Vagina (tissue), 2 donors: ENCODE results near the gene RPL19. TPM values are rescaled to one million over a fixed set of nuclear protein-coding genes. Genes with fewer than 3 reads are reported as not detected.

Experiments used
- DNase-seq, 2 donors: peaks; one replicate each; pipeline ENCODE4 v3.0.0-alpha.2; 2017; ENCODE audit errors: extremely low spot score in 2 of 2
- H3K27ac ChIP-seq: fragments of 200-600 bp; sonication (generic); one replicate; pipeline ENCODE4 v1.5.1; 2019
- H3K27me3 ChIP-seq: fragments of 200-600 bp; sonication (generic); one replicate; pipeline ENCODE4 v1.5.1; 2019
- H3K36me3 ChIP-seq, 2 donors: fragments of 200-600 bp; sonication (generic); one replicate each; pipeline ENCODE4 v1.5.1; 2017 to 2019
- H3K4me1 ChIP-seq: fragments of 200-600 bp; sonication (generic); one replicate; pipeline ENCODE4 v1.5.1; 2019
- H3K4me3 ChIP-seq, 2 donors: fragments of 200-600 bp; sonication (generic); 1 replicate in 1 of 2; 2 replicates in 1 of 2; pipeline ENCODE4 v1.5.1; 2016 to 2019
- H3K9me3 ChIP-seq: fragments of 200-600 bp; sonication (generic); one replicate; pipeline ENCODE4 v1.5.1; 2019
- POLR2A ChIP-seq, 2 donors: fragments of 450-650 bp; IDR thresholded peaks; one replicate each; pipeline ENCODE4 v1.6.1; 2017; ENCODE audit warnings: antibody characterized with exemption in 2 of 2, mild to moderate bottlenecking in 2 of 2, moderate library complexity in 2 of 2
- POLR2AphosphoS5 ChIP-seq, 2 donors: sonication (generic); formaldehyde crosslinking; IDR thresholded peaks; one replicate each; pipeline ENCODE4 v1.9.0; 2017; ENCODE audit warnings: antibody characterized with exemption in 2 of 2, mild to moderate bottlenecking in 2 of 2, low read depth in 1 of 2; ENCODE audit not compliant: insufficient read depth in 1 of 2
- intact Hi-C: fragments of 100-400 bp; cut with DNase I; formaldehyde crosslinking; loops from one replicate; pipeline ENCODE4 v1.15.1; 2023
- total RNA-seq: library from RNA; depleted of rRNA; stranded (reverse); fragments of >200 nt; gene quantifications from one replicate; pipeline ENCODE4 v1.2.3, GENCODE V29; 2016
- TF ChIP-seq, protein P1 (sequence below), 3 experiments: fragments of 450-650 bp in 2 of 3; fragments of 200-600 bp in 1 of 3; sonication (generic) in 1 of 3; IDR thresholded peaks; one replicate each; pipeline ENCODE4 v1.5.1; 2017 to 2019; ENCODE audit warnings: antibody characterized with exemption in 3 of 3, mild to moderate bottlenecking in 2 of 3, moderate library complexity in 2 of 3

Gene RPL19
- total RNA-seq, 1 donor from 2014 or later = 2,758 TPM

DNA sequence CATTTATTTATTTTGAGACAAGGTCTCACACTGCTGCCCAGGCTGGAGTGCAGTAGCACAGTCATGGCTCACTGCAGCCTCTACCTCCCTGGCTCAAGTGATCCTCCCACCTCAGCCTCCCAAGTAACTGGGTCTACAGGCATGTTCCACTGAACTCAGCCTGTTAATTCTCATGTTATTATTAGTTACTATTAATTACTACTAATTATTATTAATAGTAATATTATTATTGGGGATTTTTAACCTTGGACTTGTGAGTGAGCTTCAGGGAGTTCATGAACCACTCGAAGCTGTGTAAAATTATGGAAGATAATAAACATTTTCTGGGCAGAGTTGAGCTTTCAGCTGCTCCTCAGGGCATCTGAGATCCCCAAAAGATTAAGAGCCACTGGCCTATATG, 30.3 kb downstream of the RPL19 start:
- no peak overlapping the region for H3K4me3 ChIP-seq
- H3K36me3 ChIP-seq = no peaks in the 10 kb centered on the region
- no peak for DNase-seq
- intact Hi-C loops = no loop called here
- no peaks in the 10 kb centered on the region for H3K9me3 ChIP-seq
- H3K27ac ChIP-seq = no peak overlapping the region
- H3K4me1 ChIP-seq = peaks cover 25% of the 10 kb centered on the region
- no peak for TF ChIP-seq POLR2AphosphoS5 (IDR thresholded peaks at IDR 0.05; ENCODE audit: insufficient read depth in 1 of 2, low read depth in 1 of 2)
- no peak for TF ChIP-seq POLR2A (IDR thresholded peaks at IDR 0.05)
- TF ChIP-seq, protein P1, sequence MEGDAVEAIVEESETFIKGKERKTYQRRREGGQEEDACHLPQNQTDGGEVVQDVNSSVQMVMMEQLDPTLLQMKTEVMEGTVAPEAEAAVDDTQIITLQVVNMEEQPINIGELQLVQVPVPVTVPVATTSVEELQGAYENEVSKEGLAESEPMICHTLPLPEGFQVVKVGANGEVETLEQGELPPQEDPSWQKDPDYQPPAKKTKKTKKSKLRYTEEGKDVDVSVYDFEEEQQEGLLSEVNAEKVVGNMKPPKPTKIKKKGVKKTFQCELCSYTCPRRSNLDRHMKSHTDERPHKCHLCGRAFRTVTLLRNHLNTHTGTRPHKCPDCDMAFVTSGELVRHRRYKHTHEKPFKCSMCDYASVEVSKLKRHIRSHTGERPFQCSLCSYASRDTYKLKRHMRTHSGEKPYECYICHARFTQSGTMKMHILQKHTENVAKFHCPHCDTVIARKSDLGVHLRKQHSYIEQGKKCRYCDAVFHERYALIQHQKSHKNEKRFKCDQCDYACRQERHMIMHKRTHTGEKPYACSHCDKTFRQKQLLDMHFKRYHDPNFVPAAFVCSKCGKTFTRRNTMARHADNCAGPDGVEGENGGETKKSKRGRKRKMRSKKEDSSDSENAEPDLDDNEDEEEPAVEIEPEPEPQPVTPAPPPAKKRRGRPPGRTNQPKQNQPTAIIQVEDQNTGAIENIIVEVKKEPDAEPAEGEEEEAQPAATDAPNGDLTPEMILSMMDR (IDR thresholded peaks at IDR 0.05) = no peak
- no peaks in the 10 kb centered on the region for H3K27me3 ChIP-seq

DNA sequence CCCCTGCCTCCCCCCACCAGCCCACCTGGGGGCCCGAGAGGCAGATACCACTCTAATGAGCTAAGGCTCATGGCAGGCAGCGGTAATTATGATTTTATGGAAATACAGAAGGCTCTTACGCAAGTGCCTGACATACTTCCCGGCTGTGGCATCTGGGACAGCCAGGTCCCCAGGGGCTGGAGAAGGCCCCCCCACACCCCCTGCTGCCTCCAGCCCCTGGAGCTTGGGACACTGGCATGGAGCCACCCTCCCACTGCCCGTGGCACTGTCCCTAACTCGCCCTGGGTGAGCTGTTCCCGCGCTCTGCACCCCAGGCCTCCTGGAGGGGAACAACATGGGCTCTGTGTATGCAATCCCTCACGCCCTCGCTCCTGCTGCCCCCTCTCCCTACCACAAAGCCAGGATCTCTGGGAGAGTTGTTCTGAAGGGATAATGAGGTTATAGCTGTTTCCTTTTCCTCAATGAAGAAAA, 31.0 kb downstream of the RPL19 start:
- H3K4me1 ChIP-seq = peaks cover 17% of the 10 kb centered on the region
- H3K4me3 ChIP-seq = no peak overlapping the region
- no peak for DNase-seq
- TF ChIP-seq POLR2AphosphoS5 (IDR thresholded peaks at IDR 0.05; ENCODE audit: insufficient read depth in 1 of 2, low read depth in 1 of 2) (no peak), POLR2A (IDR thresholded peaks at IDR 0.05) (no peak)
- TF ChIP-seq, protein P1 (IDR thresholded peaks at IDR 0.05) = no peak
- no peak overlapping the region for H3K27ac ChIP-seq
- H3K27me3 ChIP-seq = no peaks in the 10 kb centered on the region
- intact Hi-C loops = no loop called here
- H3K36me3 ChIP-seq = no peaks in the 10 kb centered on the region
- no peaks in the 10 kb centered on the region for H3K9me3 ChIP-seq

DNA sequence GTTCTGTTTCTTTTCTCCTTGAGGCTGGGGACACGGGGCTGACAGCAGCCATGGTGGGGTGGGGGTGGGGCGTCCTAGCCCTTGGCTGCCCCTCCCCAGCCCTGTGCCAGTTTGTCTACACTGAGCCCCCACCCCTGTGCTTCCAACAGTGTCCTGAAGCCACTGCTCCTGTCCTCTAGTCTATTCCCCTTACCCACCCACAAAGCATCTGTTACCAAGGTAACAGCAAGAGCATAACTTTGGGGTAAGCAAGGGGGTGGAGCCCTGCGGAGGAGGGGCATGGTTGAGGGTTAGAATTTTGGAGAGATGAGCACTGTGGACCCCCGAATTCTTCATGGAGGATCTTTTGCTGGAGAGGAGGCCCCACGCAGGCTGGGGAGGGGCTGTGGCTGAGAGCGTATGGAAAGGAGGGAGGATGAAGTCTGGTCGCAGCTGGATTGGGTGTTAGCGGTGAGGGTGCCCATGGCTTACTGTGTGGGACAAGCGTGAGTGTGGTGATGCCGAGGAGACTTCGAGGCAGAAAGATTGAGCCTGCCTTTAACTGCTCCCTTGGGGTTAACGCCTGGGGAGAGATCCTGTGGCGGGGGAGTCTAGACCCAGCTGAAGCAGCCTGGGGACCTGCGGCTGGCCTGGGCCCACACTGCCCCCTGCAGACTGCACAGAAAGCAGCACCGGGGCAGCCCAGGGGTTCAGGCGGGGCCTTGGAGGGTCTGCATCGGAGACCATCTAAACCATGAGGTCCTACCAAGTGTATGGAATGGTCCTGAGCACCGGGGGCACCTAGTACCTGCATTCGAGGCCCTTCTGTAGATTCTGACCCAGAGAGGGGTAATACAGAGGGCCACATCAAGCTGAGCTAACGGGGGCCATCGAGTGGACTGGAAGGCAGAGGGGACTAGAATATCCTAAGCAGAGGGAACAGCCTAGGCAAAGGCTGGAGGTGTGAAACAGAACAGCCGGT, 31.8 kb downstream of the RPL19 start:
- TF ChIP-seq POLR2A (IDR thresholded peaks at IDR 0.05) (no peak), POLR2AphosphoS5 (IDR thresholded peaks at IDR 0.05; ENCODE audit: insufficient read depth in 1 of 2, low read depth in 1 of 2) (no peak)
- TF ChIP-seq, protein P1 (IDR thresholded peaks at IDR 0.05) = peak; percentile 34 to 61 (median 40)

DNA sequence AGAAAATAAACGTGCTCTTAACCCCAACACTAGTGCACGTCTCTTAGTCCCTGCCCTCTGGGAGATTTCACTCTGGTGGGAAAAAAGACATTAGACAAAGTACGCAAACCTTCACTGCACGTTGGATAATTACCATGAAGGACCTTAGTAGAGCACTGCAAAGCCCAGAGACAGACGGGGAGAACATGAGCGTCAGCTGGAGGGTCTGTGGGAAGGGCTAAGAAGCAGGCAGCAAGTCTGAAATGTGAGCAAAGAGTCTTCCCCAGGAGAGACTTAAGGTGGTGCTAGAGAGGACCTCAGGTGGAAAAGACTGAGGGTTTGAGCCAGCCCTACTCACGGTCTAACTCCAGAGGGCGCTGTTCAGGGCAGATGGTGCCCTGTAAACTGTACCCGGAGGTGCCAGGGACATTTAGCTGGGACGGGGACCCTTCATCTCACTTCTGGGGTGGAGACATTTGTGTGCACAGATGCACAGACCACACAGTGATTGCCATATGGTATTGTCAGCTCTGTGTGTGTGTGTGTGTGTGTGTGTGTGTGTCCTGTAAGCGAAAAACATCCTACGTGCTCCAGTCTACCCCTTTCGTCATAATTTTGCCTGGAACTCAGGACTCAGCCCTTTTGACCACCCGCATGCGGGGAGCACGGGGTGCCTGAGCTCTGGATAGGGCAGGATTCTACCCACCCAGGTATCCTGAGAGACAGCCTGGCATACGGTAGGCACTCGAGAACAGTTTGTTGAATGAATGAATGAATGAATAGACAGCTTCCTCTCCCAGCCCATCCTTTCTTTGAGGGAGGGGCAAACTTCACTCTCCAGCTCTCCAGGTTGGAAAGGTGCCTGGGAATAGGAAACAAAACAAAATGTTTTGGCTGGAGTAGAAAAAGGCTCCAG, 35.7 kb downstream of the RPL19 start:
- Histone ChIP-seq H3K4me1 (peaks cover 17% of the 10 kb centered on the region), H3K36me3 (no peaks in the 10 kb centered on the region), H3K9me3 (no peaks in the 10 kb centered on the region), H3K27ac (no peak overlapping the region), H3K4me3 (no peak overlapping the region), H3K27me3 (no peaks in the 10 kb centered on the region)
- DNase-seq = no peak
- TF ChIP-seq POLR2A (IDR thresholded peaks at IDR 0.05) (no peak), POLR2AphosphoS5 (IDR thresholded peaks at IDR 0.05; ENCODE audit: insufficient read depth in 1 of 2, low read depth in 1 of 2) (no peak)
- TF ChIP-seq, protein P1 (IDR thresholded peaks at IDR 0.05) = no peak
- intact Hi-C loops = no loop called here

More for the DNA sequence above, 31.8 kb downstream of the RPL19 start:
- Histone ChIP-seq H3K9me3 (no peaks in the 10 kb centered on the region), H3K4me1 (peaks cover 12% of the 10 kb centered on the region), H3K4me3 (no peak overlapping the region), H3K36me3 (no peaks in the 10 kb centered on the region), H3K27me3 (no peaks in the 10 kb centered on the region), H3K27ac (no peak overlapping the region)
- intact Hi-C loops = no loop called here
- DNase-seq = no peak
